Trophoblast cell (in vitro differentiated cells and primary cell): ENCODE results near the gene SAMD10.
A peak's percentile ranks its signal among the peaks of the same experiment; 100 is the strongest.

Experiments
- DNase-seq, 2 donors: peaks; one replicate each; pipeline ENCODE4 v3.0.0-alpha.2; 2016
- H2AFZ ChIP-seq: 2 replicates; pipeline ENCODE4 v1.6.1; 2013; ENCODE audit warnings: low read length, moderate library complexity, mild to moderate bottlenecking; ENCODE audit not compliant: insufficient read depth, poor library complexity
- H2AK5ac ChIP-seq: 2 replicates; pipeline ENCODE4 v1.6.1; 2013; ENCODE audit warnings: mild to moderate bottlenecking, low read length
- H2BK120ac ChIP-seq: 2 replicates; pipeline ENCODE4 v1.6.1; 2013; ENCODE audit warnings: low read length, mild to moderate bottlenecking, moderate library complexity; ENCODE audit not compliant: insufficient read depth, poor library complexity
- H2BK12ac ChIP-seq: 2 replicates; pipeline ENCODE4 v1.6.1; 2013; ENCODE audit warnings: mild to moderate bottlenecking, low read length, moderate library complexity
- H2BK5ac ChIP-seq: 2 replicates; pipeline ENCODE4 v1.6.1; 2013; ENCODE audit warnings: low read length, low read depth, moderate library complexity, mild to moderate bottlenecking; ENCODE audit not compliant: poor library complexity
- H3K14ac ChIP-seq: 2 replicates; pipeline ENCODE4 v1.6.1; 2013; ENCODE audit warnings: mild to moderate bottlenecking, low read length
- H3K18ac ChIP-seq: 2 replicates; pipeline ENCODE4 v1.6.1; 2013; ENCODE audit warnings: mild to moderate bottlenecking, low read length
- H3K23ac ChIP-seq: 2 replicates; pipeline ENCODE4 v1.6.1; 2013; ENCODE audit warnings: low read length
- H3K27ac ChIP-seq: 2 replicates; pipeline ENCODE4 v1.5.1; 2013; ENCODE audit warnings: low read depth, mild to moderate bottlenecking, inconsistent platforms, low read length, moderate library complexity
- H3K27me3 ChIP-seq: 2 replicates; pipeline ENCODE4 v1.6.1; 2013; ENCODE audit warnings: inconsistent platforms, mild to moderate bottlenecking, low read length, moderate library complexity; ENCODE audit not compliant: insufficient read depth
- H3K36me3 ChIP-seq, 2 experiments: 1 replicate in 1 of 2; 2 replicates in 1 of 2; pipeline ENCODE4 v1.6.1; 2013; ENCODE audit warnings: low read length in 2 of 2, mild to moderate bottlenecking in 2 of 2, moderate library complexity in 1 of 2; ENCODE audit not compliant: insufficient read depth in 2 of 2, control insufficient read depth in 1 of 2
- H3K4ac ChIP-seq: 2 replicates; pipeline ENCODE4 v1.6.1; 2013; ENCODE audit warnings: low read depth, mild to moderate bottlenecking, low read length, moderate library complexity
- H3K4me1 ChIP-seq, 2 experiments: 1 replicate in 1 of 2; 2 replicates in 1 of 2; pipeline ENCODE4 v1.6.1; 2013; ENCODE audit warnings: low read length in 2 of 2, mild to moderate bottlenecking in 2 of 2, moderate library complexity in 1 of 2; ENCODE audit not compliant: insufficient read depth in 2 of 2, control insufficient read depth in 1 of 2
- H3K4me2 ChIP-seq: 2 replicates; pipeline ENCODE4 v1.6.1; 2013; ENCODE audit warnings: inconsistent platforms, mild to moderate bottlenecking, low read length, moderate library complexity
- H3K4me3 ChIP-seq: 2 replicates; pipeline ENCODE4 v1.5.1; 2013; ENCODE audit warnings: mild to moderate bottlenecking, low read depth, low read length, inconsistent platforms
- H3K79me1 ChIP-seq: one replicate; pipeline ENCODE4 v1.6.1; 2013; ENCODE audit warnings: low read length
- H3K79me2 ChIP-seq: 2 replicates; pipeline ENCODE4 v1.6.1; 2013; ENCODE audit warnings: low read length, mild to moderate bottlenecking; ENCODE audit not compliant: control insufficient read depth, insufficient read depth, poor library complexity
- H3K9ac ChIP-seq: 2 replicates; pipeline ENCODE4 v1.6.1; 2013; ENCODE audit warnings: mild to moderate bottlenecking, low read length
- H3K9me3 ChIP-seq: 2 replicates; pipeline ENCODE4 v1.6.1; 2013; ENCODE audit warnings: low read depth, mild to moderate bottlenecking, control low read depth, inconsistent platforms, low read length; ENCODE audit not compliant: insufficient read depth
- H4K12ac ChIP-seq: 2 replicates; pipeline ENCODE4 v1.6.1; 2013; ENCODE audit warnings: low read depth, mild to moderate bottlenecking, low read length, moderate library complexity
- H4K8ac ChIP-seq: 2 replicates; pipeline ENCODE4 v1.6.1; 2013; ENCODE audit warnings: low read depth, mild to moderate bottlenecking, low read length, moderate library complexity
- H4K91ac ChIP-seq: one replicate; pipeline ENCODE4 v1.6.1; 2013; ENCODE audit warnings: low read depth, mild to moderate bottlenecking, low read length, moderate library complexity
- WGBS: extraction: QIAGEN DNeasy Blood & Tissue Kit; methylation state at CpG from one replicate; pipeline ENCODE4 v1.1.7; 2013; ENCODE audit warnings: missing lambda C conversion rate; ENCODE audit not compliant: insufficient read length, insufficient coverage; ENCODE audit errors: extremely low coverage; 5-methylcytosine and 5-hydroxymethylcytosine counted together

The SAMD10 gene

GRCh38 chr20:64010711-64011237, 31.3 kb upstream of the SAMD10 start:
- WGBS, result no CpG with 5 or more reads among the region's 8 CpGs
- H3K79me2 ChIP-seq, result no peaks in the 10 kb centered on the region
- no peak overlapping the region for H2BK12ac ChIP-seq

GRCh38 chr20:64009811-64010387, 30.5 kb upstream of the SAMD10 start:
- H3K4me3 ChIP-seq, result no peak overlapping the region
- no CpG with 5 or more reads among the region's 13 CpGs for WGBS
- no peak overlapping the region for H2BK12ac ChIP-seq
- no peak for DNase-seq
- no peak overlapping the region for H2AFZ ChIP-seq
- no peak overlapping the region for H4K8ac ChIP-seq
- no peak overlapping the region for H2BK120ac ChIP-seq
- H3K79me1 ChIP-seq, result no peaks in the 10 kb centered on the region
- H2AK5ac ChIP-seq, result no peak overlapping the region
- no peak overlapping the region for H3K18ac ChIP-seq
- H4K91ac ChIP-seq, result no peak overlapping the region
- H3K9ac ChIP-seq, result no peak overlapping the region
- H2BK5ac ChIP-seq, result no peak overlapping the region
- H3K14ac ChIP-seq, result no peak overlapping the region
- H3K27me3 ChIP-seq, result no peaks in the 10 kb centered on the region
- H3K36me3 ChIP-seq, result peaks cover 47 to 64% of the 10 kb centered on the region in 2 experiments
- no peak overlapping the region for H3K23ac ChIP-seq
- H3K4ac ChIP-seq, result no peak overlapping the region
- H3K4me1 ChIP-seq, result no peaks in the 10 kb centered on the region
- no peak overlapping the region for H3K27ac ChIP-seq
- H4K12ac ChIP-seq, result no peak overlapping the region
- H3K4me2 ChIP-seq, result no peak overlapping the region
- peaks cover 5% of the 10 kb centered on the region for H3K9me3 ChIP-seq
- no peaks in the 10 kb centered on the region for H3K79me2 ChIP-seq

More at GRCh38 chr20:64010711-64011237, 31.3 kb upstream of the SAMD10 start:
- no peaks in the 10 kb centered on the region for H3K4me1 ChIP-seq
- no peak overlapping the region for H3K4me2 ChIP-seq
- H4K91ac ChIP-seq, result no peak overlapping the region
- H2AFZ ChIP-seq, result no peak overlapping the region
- no peak overlapping the region for H2BK120ac ChIP-seq
- H3K14ac ChIP-seq, result no peak overlapping the region
- H3K79me1 ChIP-seq, result no peaks in the 10 kb centered on the region
- no peaks in the 10 kb centered on the region for H3K27me3 ChIP-seq
- peaks cover 45 to 61% of the 10 kb centered on the region in 2 experiments for H3K36me3 ChIP-seq
- H3K4me3 ChIP-seq, result peak overlapping the region; percentile 45
- H3K18ac ChIP-seq, result no peak overlapping the region
- H3K23ac ChIP-seq, result no peak overlapping the region
- no peak overlapping the region for H3K4ac ChIP-seq
- H3K9me3 ChIP-seq, result peaks cover 5% of the 10 kb centered on the region
- H4K12ac ChIP-seq, result no peak overlapping the region
- H2BK5ac ChIP-seq, result no peak overlapping the region
- no peak overlapping the region for H2AK5ac ChIP-seq
- DNase-seq, result no peak
- H4K8ac ChIP-seq, result no peak overlapping the region
- H3K27ac ChIP-seq, result no peak overlapping the region
- no peak overlapping the region for H3K9ac ChIP-seq

- no peak overlapping the region for H3K23ac ChIP-seq
- no peak overlapping the region for H3K4me2 ChIP-seq
- H3K36me3 ChIP-seq, result peaks cover 55 to 68% of the 10 kb centered on the region in 2 experiments
- no peak overlapping the region for H4K91ac ChIP-seq
- H3K79me1 ChIP-seq, result no peaks in the 10 kb centered on the region
- H2BK120ac ChIP-seq, result no peak overlapping the region
- no peaks in the 10 kb centered on the region for H3K27me3 ChIP-seq
- H3K4ac ChIP-seq, result no peak overlapping the region
- no peak for DNase-seq
- H3K9me3 ChIP-seq, result peaks cover 5% of the 10 kb centered on the region
- no peaks in the 10 kb centered on the region for H3K4me1 ChIP-seq
- H3K14ac ChIP-seq, result no peak overlapping the region
- no peak overlapping the region for H3K4me3 ChIP-seq
- H3K79me2 ChIP-seq, result no peaks in the 10 kb centered on the region
- no peak overlapping the region for H2AFZ ChIP-seq
- no peak overlapping the region for H2BK5ac ChIP-seq
- no peak overlapping the region for H3K27ac ChIP-seq
- no peak overlapping the region for H2BK12ac ChIP-seq
- no CpG with 5 or more reads among the region's 3 CpGs for whole genome bisulfite sequencing
- no peak overlapping the region for H4K8ac ChIP-seq
- no peak overlapping the region for H4K12ac ChIP-seq
- H2AK5ac ChIP-seq, result no peak overlapping the region
- H3K9ac ChIP-seq, result no peak overlapping the region
- no peak overlapping the region for H3K18ac ChIP-seq
Measured at GRCh38 chr20:64006902-64007301, 27.5 kb upstream of the SAMD10 start.

- Histone ChIP-seq H3K79me2 (no peaks in the 10 kb centered on the region), H2BK120ac (no peak overlapping the region), H3K4ac (no peak overlapping the region), H2AFZ (no peak overlapping the region), H4K8ac (no peak overlapping the region), H2BK12ac (no peak overlapping the region), H3K36me3 (peaks cover 55 to 70% of the 10 kb centered on the region in 2 experiments), H3K9ac (no peak overlapping the region), H3K27me3 (no peaks in the 10 kb centered on the region), H2BK5ac (no peak overlapping the region), H3K27ac (no peak overlapping the region), H2AK5ac (no peak overlapping the region), H3K18ac (no peak overlapping the region), H3K4me2 (no peak overlapping the region), H4K91ac (no peak overlapping the region), H3K23ac (no peak overlapping the region), H3K9me3 (peaks cover 5% of the 10 kb centered on the region), H3K4me1 (no peaks in the 10 kb centered on the region), H3K14ac (no peak overlapping the region), H3K4me3 (no peak overlapping the region), H4K12ac (no peak overlapping the region), H3K79me1 (no peaks in the 10 kb centered on the region)
- no peak for DNase-seq
- WGBS, result no CpG with 5 or more reads among the region's 10 CpGs
Measured at GRCh38 chr20:64006490-64006889, 27.0 kb upstream of the SAMD10 start.
